Tibial artery (tissue), 4 donors: Measurements from ENCODE around the gene HDAC11.

Experiments used
- DNase-seq, 2 donors: peaks; one replicate each; pipeline ENCODE4 v3.0.0-alpha.2; 2019
- H3K27ac ChIP-seq, 2 donors: fragments of 200-600 bp; sonication (generic) in 1 of 2; 1 replicate in 1 of 2; 2 replicates in 1 of 2; pipeline ENCODE4 v1.5.1; 2018 to 2019; ENCODE audit warnings: mild to moderate bottlenecking in 1 of 2
- H3K27me3 ChIP-seq, 2 donors: fragments of 200-600 bp; sonication (generic) in 1 of 2; one replicate each; pipeline versions ENCODE4 v1.5.1 to v1.6.0; 2016 to 2019
- H3K36me3 ChIP-seq, 3 donors: fragments of 200-600 bp; sonication (generic) in 2 of 3; one replicate each; pipeline ENCODE4 v1.5.1; 2016 to 2019; ENCODE audit warnings: mild to moderate bottlenecking in 2 of 3
- H3K4me1 ChIP-seq, 4 donors: fragments of 200-600 bp; sonication (generic) in 2 of 4; 1 replicate in 3 of 4; 2 replicates in 1 of 4; pipeline ENCODE4 v1.5.1; 2016 to 2019
- H3K4me3 ChIP-seq, 2 donors: fragments of 200-600 bp; sonication (generic) in 1 of 2; 1 replicate in 1 of 2; 2 replicates in 1 of 2; pipeline ENCODE4 v1.5.1; 2018 to 2019; ENCODE audit warnings: mild to moderate bottlenecking in 2 of 2
- H3K9me3 ChIP-seq, 3 donors: fragments of 200-600 bp; sonication (generic) in 1 of 3; one replicate each; pipeline ENCODE4 v1.5.1; 2016 to 2019
- intact Hi-C: fragments of 100-400 bp; cut with DNase I; formaldehyde crosslinking; loops from one replicate; pipeline ENCODE4 v1.15.0; 2023; ENCODE audit warnings: low total_unique reads
- TF ChIP-seq, protein P1 (sequence below), 2 experiments: fragments of 200-600 bp in 1 of 2; fragments of 450-650 bp in 1 of 2; IDR thresholded peaks; one replicate each; pipeline ENCODE4 v1.5.1; 2017 to 2019; ENCODE audit warnings: antibody characterized with exemption in 2 of 2, mild to moderate bottlenecking in 1 of 2, moderate library complexity in 1 of 2

Gene HDAC11

DNA sequence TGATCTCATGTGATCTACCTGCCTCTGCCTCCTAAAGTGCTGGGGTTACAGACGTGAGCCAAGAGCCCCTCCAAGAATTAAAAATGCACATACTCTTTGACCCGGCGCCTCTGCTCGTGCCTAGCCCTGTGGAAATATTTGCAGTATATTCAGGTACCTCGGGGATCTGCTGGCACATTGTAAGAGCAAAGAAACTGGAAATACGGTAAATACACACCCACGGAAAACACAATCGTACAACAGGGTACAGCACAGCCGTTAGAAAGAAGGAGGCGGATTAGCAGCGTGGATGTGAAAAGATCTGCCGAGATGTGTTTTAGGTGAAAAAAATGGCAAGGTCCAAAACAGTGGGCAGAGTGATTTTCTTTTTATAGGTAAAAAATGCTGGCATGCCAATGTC, 6.1 kb upstream of the HDAC11 start:
- H3K4me3 ChIP-seq, result no peak overlapping the region
- intact Hi-C loops, result no loop called here
- H3K4me1 ChIP-seq, result peaks cover 0 to 3% (median under 1%) of the 10 kb centered on the region in 4 donors
- peak in 1 of 2 donors; percentile 15 for DNase-seq
- TF ChIP-seq, protein P1, sequence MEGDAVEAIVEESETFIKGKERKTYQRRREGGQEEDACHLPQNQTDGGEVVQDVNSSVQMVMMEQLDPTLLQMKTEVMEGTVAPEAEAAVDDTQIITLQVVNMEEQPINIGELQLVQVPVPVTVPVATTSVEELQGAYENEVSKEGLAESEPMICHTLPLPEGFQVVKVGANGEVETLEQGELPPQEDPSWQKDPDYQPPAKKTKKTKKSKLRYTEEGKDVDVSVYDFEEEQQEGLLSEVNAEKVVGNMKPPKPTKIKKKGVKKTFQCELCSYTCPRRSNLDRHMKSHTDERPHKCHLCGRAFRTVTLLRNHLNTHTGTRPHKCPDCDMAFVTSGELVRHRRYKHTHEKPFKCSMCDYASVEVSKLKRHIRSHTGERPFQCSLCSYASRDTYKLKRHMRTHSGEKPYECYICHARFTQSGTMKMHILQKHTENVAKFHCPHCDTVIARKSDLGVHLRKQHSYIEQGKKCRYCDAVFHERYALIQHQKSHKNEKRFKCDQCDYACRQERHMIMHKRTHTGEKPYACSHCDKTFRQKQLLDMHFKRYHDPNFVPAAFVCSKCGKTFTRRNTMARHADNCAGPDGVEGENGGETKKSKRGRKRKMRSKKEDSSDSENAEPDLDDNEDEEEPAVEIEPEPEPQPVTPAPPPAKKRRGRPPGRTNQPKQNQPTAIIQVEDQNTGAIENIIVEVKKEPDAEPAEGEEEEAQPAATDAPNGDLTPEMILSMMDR (IDR thresholded peaks at IDR 0.05), result no peak
- peaks cover 0 to 19% of the 10 kb centered on the region in 2 donors for H3K27me3 ChIP-seq
- no peaks in the 10 kb centered on the region for H3K9me3 ChIP-seq
- no peaks in the 10 kb centered on the region for H3K36me3 ChIP-seq
- no peak overlapping the region for H3K27ac ChIP-seq

DNA sequence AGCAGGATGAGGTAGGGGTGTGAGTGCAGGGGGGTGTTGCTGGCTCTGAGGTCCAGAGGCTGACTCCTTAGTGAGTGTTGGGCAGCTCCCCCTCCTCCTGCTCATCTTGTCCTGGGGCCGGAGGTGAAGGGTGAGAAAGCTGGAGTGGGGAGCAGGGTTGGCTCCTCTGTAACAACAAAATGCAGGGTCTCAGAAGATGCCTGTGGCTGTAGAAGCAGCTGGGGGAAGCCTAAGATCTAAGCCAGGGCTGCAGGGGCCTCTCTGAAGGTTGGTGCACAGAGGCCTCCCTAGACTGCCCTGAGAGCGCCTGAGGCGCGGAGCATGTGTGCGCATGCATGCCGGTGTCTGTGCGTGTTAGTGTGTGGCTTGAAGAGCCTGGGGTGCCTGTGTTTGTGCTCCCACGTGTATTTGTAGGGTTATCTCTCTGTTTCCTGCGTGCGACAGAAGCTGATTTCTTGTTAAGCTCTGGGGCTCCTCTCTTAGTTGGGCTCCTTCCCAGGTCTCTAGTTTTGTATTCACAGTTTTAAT, 5.3 kb upstream of the HDAC11 start:
- no peaks in the 10 kb centered on the region for H3K36me3 ChIP-seq
- peak in 1 of 2 donors; percentile 44 for DNase-seq
- TF ChIP-seq, protein P1 (IDR thresholded peaks at IDR 0.05), result no peak
- no peaks in the 10 kb centered on the region for H3K9me3 ChIP-seq
- peaks cover 0 to 19% of the 10 kb centered on the region in 2 donors for H3K27me3 ChIP-seq
- peaks cover 0 to 6% (median 3%) of the 10 kb centered on the region in 4 donors for H3K4me1 ChIP-seq
- H3K27ac ChIP-seq, result no peak overlapping the region
- intact Hi-C loops, result no loop called here
- H3K4me3 ChIP-seq, result no peak overlapping the region

DNA sequence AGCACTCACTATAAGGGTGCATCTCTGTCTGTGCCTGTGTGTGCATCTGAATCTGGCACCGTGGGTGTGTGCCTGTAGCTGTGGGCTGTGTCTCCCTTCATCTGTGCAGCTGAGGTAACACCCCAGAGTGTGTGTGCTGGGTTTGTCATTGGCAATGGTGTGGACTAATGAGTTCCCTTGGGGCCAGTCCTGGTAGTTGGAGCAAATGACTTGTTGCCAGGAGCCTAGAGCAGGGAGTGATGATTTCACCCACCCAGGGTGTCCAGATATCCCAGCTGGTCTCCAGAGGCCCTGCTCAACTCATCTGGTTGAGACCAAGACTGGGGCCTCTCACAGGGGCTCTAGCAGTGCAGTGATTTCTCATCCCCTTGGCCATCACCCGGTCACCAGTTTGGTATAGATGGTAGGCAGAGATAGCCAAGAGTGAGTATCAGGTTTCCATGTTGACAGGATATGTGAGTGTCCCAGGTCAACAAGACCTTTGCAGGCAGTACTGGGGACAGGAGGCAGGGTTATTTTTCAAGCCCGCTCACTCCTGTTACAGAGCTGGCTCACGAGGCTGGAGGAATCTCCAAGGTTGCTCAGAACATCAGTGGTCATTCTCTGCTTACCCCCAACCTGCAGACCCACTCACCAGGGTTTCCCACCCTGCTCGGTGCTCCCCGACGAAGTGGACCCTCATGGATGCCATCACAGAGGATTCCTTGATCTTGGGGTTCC, 4.1 kb upstream of the HDAC11 start:
- DNase-seq, result peak in 1 of 2 donors; percentile 45
- intact Hi-C loops, result no loop called here
- Histone ChIP-seq H3K4me3 (no peak overlapping the region), H3K27ac (no peak overlapping the region), H3K4me1 (peaks cover 0 to 13% (median 7%) of the 10 kb centered on the region in 4 donors), H3K36me3 (no peaks in the 10 kb centered on the region), H3K27me3 (peaks cover 0 to 19% of the 10 kb centered on the region in 2 donors), H3K9me3 (no peaks in the 10 kb centered on the region)
- TF ChIP-seq, protein P1 (IDR thresholded peaks at IDR 0.05), result no peak

DNA sequence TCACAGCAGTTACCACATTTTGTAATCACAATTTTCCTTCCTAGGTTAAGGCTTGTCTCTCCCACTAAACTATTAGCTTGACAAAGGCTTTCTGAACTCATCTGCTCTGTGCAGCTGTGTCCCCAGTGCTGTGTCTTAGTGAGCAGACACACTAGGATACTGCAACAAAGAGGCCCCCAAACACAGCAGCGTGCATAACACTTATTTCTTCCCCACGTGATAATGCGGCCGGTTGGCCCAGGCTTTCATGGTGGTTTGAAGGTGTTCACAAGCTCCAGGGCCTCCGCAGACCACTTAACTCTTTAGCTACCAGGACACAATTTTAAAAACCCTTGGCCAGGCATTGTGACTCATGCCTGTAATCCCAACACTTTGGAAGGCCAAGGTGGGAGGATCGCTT, 2.2 kb upstream of the HDAC11 start:
- H3K27ac ChIP-seq, result no peak overlapping the region
- intact Hi-C loops, result no loop called here
- DNase-seq, result peak in 1 of 2 donors; percentile 31

DNA sequence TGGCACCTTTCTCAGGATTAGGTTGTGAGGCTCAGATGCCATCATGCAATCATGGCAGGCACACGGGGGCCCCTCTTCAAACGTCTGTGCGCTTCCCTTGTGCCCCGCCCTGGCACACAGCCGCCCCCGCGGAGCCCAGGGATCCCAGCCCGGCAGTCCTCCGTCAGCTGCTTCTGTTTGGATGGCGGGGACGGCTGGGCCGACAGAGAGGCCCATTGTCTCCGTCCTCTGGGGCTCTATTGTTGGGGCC, 849 bp upstream of the HDAC11 start:
- intact Hi-C loops, result no loop called here
- DNase-seq, result peak in 1 of 2 donors; percentile 41
- H3K4me1 ChIP-seq, result peaks cover 0 to 31% (median 11%) of the 10 kb centered on the region in 4 donors

More for the DNA sequence above, 2.2 kb upstream of the HDAC11 start:
- no peak overlapping the region for H3K4me3 ChIP-seq
- no peaks in the 10 kb centered on the region for H3K36me3 ChIP-seq
- no peaks in the 10 kb centered on the region for H3K9me3 ChIP-seq
- peaks cover 0 to 19% of the 10 kb centered on the region in 2 donors for H3K27me3 ChIP-seq
- TF ChIP-seq, protein P1 (IDR thresholded peaks at IDR 0.05), result no peak
- H3K4me1 ChIP-seq, result peaks cover 0 to 25% (median 11%) of the 10 kb centered on the region in 4 donors

More for the DNA sequence above, 849 bp upstream of the HDAC11 start:
- Histone ChIP-seq H3K4me3 (peak overlapping the region; percentile 65 to 76), H3K9me3 (no peaks in the 10 kb centered on the region), H3K27ac (peak overlapping the region; percentile 80 to 89), H3K36me3 (peaks cover 0 to 7% (median 0%) of the 10 kb centered on the region in 3 donors), H3K27me3 (peaks cover 0 to 5% of the 10 kb centered on the region in 2 donors)
- TF ChIP-seq, protein P1 (IDR thresholded peaks at IDR 0.05), result no peak
